Heart right ventricle (tissue), 16 donors: Measurements from ENCODE around the gene FCHO2. TPM values are rescaled to one million over a fixed set of nuclear protein-coding genes. Genes with fewer than 3 reads are reported as not detected.
"Not testable (repeated sequence)": the region's sequence is repeated elsewhere in the genome, so short reads cannot be mapped to it uniquely, and the experiment has no call there.

ENCODE experiments used
- ATAC-seq, 8 donors: fragments of 200-7000 bp; cut with Tn5 transposase; one replicate each; pipeline ENCODE4 v1.9.1; 2020; ENCODE audit warnings: mild to moderate bottlenecking in 8 of 8, moderate library complexity in 8 of 8, moderate number of reproducible peaks in 1 of 8
- DNase-seq, 2 donors: peaks; one replicate each; pipeline ENCODE4 v3.0.0-alpha.2; 2020
- H3K27ac ChIP-seq, 10 donors: fragments of 200-600 bp; sonication (generic) in 2 of 10; one replicate each; pipeline versions ENCODE4 v1.5.0 to v1.8.0; 2020 to 2022; ENCODE audit warnings: mild to moderate bottlenecking in 3 of 10
- H3K27me3 ChIP-seq, 7 donors: fragments of 200-600 bp; one replicate each; pipeline ENCODE4 v1.8.0; 2021 to 2022; ENCODE audit warnings: mild to moderate bottlenecking in 2 of 7
- H3K36me3 ChIP-seq, 9 donors: fragments of 200-600 bp; sonication (generic) in 1 of 9; one replicate each; pipeline versions ENCODE4 v1.5.0 to v1.8.0; 2020 to 2022; ENCODE audit warnings: mild to moderate bottlenecking in 2 of 9
- H3K4me1 ChIP-seq, 9 donors: fragments of 200-600 bp; sonication (generic) in 1 of 9; one replicate each; pipeline versions ENCODE4 v1.5.0 to v1.8.0; 2020 to 2022; ENCODE audit warnings: mild to moderate bottlenecking in 4 of 9
- H3K4me3 ChIP-seq, 10 donors: fragments of 200-600 bp; sonication (generic) in 2 of 10; one replicate each; pipeline versions ENCODE4 v1.5.0 to v1.8.0; 2020 to 2022; ENCODE audit warnings: mild to moderate bottlenecking in 7 of 10, moderate library complexity in 2 of 10
- H3K9me3 ChIP-seq, 11 donors: fragments of 200-600 bp in 10 of 11; sonication (generic) in 2 of 11; one replicate each; pipeline versions ENCODE4 v1.5.0 to v1.8.0; 2013 to 2022; ENCODE audit warnings: mild to moderate bottlenecking in 2 of 11, control low read depth in 1 of 11, moderate library complexity in 1 of 11
- CTCF ChIP-seq, 9 donors: fragments of 200-600 bp; sonication (generic) in 2 of 9; IDR thresholded peaks; one replicate each; pipeline versions ENCODE4 v1.5.0 to v1.8.0; 2021 to 2022; ENCODE audit warnings: antibody characterized with exemption in 9 of 9, mild to moderate bottlenecking in 5 of 9, moderate library complexity in 1 of 9
- WGBS, 2 donors: extraction: QIAGEN DNeasy Blood & Tissue Kit; methylation state at CpG; one replicate each; pipeline ENCODE4 v1.1.7; 2013; ENCODE audit warnings: inconsistent platforms in 1 of 2; 5-methylcytosine and 5-hydroxymethylcytosine counted together
- intact Hi-C, 10 donors: fragments of 100-400 bp; cut with DNase I; formaldehyde crosslinking; loops; one replicate each; pipeline versions ENCODE4 v1.11.1 to v1.14.2; 2022
- polyA plus RNA-seq, 2 donors: library from polyadenylated mRNA; stranded (reverse); fragments of 200-250 nt; gene quantifications; one replicate each; pipeline ENCODE4 v1.2.3, GENCODE V29; 2013
- total RNA-seq, 10 donors: library from RNA; stranded (reverse); fragmentation: NEBNext Ultra II Directional in 3 of 10; extraction: Animal tissue kit (Norgen Biotek cat#: 25700) in 3 of 10; gene quantifications; one replicate each; pipeline versions ENCODE4 v1.2.1 to v1.2.4, GENCODE V29; 2021 to 2023
- donor health status: Arrhythmogenic right ventricular cardiomyopathy.
- donor health status: ischemic (EF 13 %, LVEDD 7.1; RV severe dilation, severe dysfunction).
- donor health status: healthy with polysubstance abuse.
- donor health status: DM: no; HTN: yes; CAD: no.
- donor health status: DM: no; HTN: no; CAD: no.
- donor health status: ischemic (EF 25% LVEDD 6.9; RV normal size, moderate dysfunction).
- donor health status: ischemic (EF 25% LVEDD 5.7; RV mildly dilated, moderate dysfunction).
- donor health status: healthy.
- donor health status: DM: yes; HTN: yes; CAD: no.
- donor health status: Ischemic cardiomyopathy.
- donor health status: ischemic (EF 35%, LVEDD 5.7; RV mildly dilated, moderate dysfunction).
- donor health status: nonischemic (EF 11% LVEDD 7.7; RV severe dilation, severe dysfunction).
- donor health status: DM: yes; HTN: yes; CAD: no.
- donor health status: PGD.
- donor health status: ischemic (EF 29% LVEDD 5.4; RV normal size, mild dysfunction).
- donor health status: nonischemic (EF 23%, LVEDD 6.1; RV moderate dilation, normal function).

The FCHO2 gene
- total and polyA plus RNA-seq, 12 donors, result 4.1 to 26.6 (median 20.2) TPM

DNA sequence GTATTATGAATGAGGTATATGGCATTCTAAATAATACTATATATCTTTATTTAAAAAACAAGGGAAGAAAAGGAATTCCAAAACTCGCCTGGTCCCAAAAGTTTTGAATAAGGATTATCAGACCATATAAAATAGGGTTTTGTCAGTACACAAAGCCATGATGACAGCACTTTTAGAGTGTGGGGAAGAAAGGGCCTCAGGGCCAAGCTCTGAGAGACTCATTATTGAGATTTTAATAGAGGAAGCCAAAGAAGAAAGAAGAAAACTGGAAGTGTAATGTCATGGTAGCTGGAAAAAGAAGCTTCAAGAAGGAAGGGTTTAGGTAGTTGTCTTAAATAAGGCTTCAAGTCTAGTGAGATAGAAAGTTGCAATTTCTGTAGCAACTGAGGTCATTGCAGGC lies 53.0 kb downstream of the FCHO2 start:
- TF ChIP-seq CTCF (IDR thresholded peaks at IDR 0.05), result no peak
- Histone ChIP-seq H3K9me3 (no peaks in the 10 kb centered on the region), H3K27me3 (no peaks in the 10 kb centered on the region), H3K4me3 (no peak overlapping the region), H3K4me1 (no peaks in the 10 kb centered on the region), H3K27ac (no peak overlapping the region), H3K36me3 (peaks cover 0 to 68% (median 0%) of the 10 kb centered on the region in 9 donors)
- WGBS, 2 donors, result 96 to 97% methylated on average over 1 of the region's 1 CpG
- intact Hi-C loops, result no loop called here
- ATAC-seq (no peak), DNase-seq (no peak)

- 98 to 99% methylated on average over 9 of the region's 9 CpGs for WGBS, 2 donors
- not testable (repeated sequence) for ATAC-seq, H3K27me3 ChIP-seq
Measured at GRCh38 chr5:73011612-73012011, 55.8 kb downstream of the FCHO2 start.

GRCh38 chr5:73018892-73019291 lies 63.1 kb downstream of the FCHO2 start:
- ATAC-seq, result no peak
- intact Hi-C loops, result no loop called here

More at GRCh38 chr5:73011612-73012011, 55.8 kb downstream of the FCHO2 start:
- H3K4me1 ChIP-seq, intact Hi-C loops, H3K4me3 ChIP-seq, H3K9me3 ChIP-seq, H3K27ac ChIP-seq, DNase-seq: not testable (repeated sequence)
- H3K36me3 ChIP-seq, result peaks cover 0 to 65% (median 0%) of the 10 kb centered on the region in 9 donors

DNA sequence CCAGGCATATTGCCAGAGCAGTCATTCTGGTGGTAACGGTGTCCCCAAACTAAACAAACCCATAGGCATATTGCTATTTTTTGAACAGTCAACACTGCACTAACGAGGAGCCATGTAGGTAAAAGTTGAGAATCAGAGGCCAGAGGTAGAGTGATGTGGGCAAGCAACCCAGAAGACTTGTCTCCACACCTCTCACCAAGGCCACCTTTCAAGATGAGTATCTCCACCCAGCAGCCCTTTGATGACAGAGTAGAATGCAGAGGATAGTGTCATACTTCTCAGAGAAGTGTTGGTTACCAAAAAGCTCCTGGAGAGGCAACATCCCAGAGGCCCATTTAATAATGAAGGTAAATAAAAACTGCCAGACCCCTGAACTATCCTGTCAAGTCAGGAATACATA lies 63.9 kb downstream of the FCHO2 start:
- DNase-seq (no peak), ATAC-seq (no peak)
- TF ChIP-seq CTCF (IDR thresholded peaks at IDR 0.05), result no peak
- Histone ChIP-seq H3K36me3 (peaks cover 0 to 76% (median 7%) of the 10 kb centered on the region in 9 donors), H3K27ac (no peak overlapping the region), H3K9me3 (no peaks in the 10 kb centered on the region), H3K4me3 (no peak overlapping the region), H3K4me1 (no peaks in the 10 kb centered on the region), H3K27me3 (no peaks in the 10 kb centered on the region)
- intact Hi-C loops, result no loop called here
- WGBS, 2 donors, result 88 to 97% methylated on average over 2 of the region's 2 CpGs

More at GRCh38 chr5:73018892-73019291, 63.1 kb downstream of the FCHO2 start:
- H3K9me3 ChIP-seq, result no peaks in the 10 kb centered on the region
- no peak for TF ChIP-seq CTCF (IDR thresholded peaks at IDR 0.05)
- H3K36me3 ChIP-seq, result peaks cover 0 to 78% (median 7%) of the 10 kb centered on the region in 9 donors
- no peak for DNase-seq
- H3K4me3 ChIP-seq, result no peak overlapping the region
- no peaks in the 10 kb centered on the region for H3K27me3 ChIP-seq
- H3K4me1 ChIP-seq, result no peaks in the 10 kb centered on the region
- 98 to 99% methylated on average over 2 of the region's 2 CpGs for WGBS, 2 donors
- H3K27ac ChIP-seq, result no peak overlapping the region

GRCh38 chr5:73022471-73023169 lies 66.8 kb downstream of the FCHO2 start:
- no peak for ATAC-seq
- Histone ChIP-seq H3K4me1 (no peaks in the 10 kb centered on the region), H3K9me3 (no peaks in the 10 kb centered on the region), H3K4me3 (no peak overlapping the region), H3K36me3 (peaks cover 0 to 73% (median 6%) of the 10 kb centered on the region in 9 donors), H3K27me3 (no peaks in the 10 kb centered on the region), H3K27ac (peak overlapping the region in 1 of 10 donors; percentile 5)
- intact Hi-C loops, result no loop called here
- no peak for DNase-seq
- 75 to 80% methylated on average over 4 of the region's 4 CpGs for whole genome bisulfite sequencing, 2 donors
- no peak for TF ChIP-seq CTCF (IDR thresholded peaks at IDR 0.05)

GRCh38 chr5:73024946-73025544 lies 69.2 kb downstream of the FCHO2 start:
- not testable (repeated sequence) for DNase-seq, H3K27ac ChIP-seq, H3K9me3 ChIP-seq, ATAC-seq, H3K27me3 ChIP-seq, H3K4me1 ChIP-seq, H3K4me3 ChIP-seq
- intact Hi-C loops, result loop anchor here in 1 of 10 donors (5.0 kb wide), 1 partner anchor 473 kb away; no protein-coding TSS in a partner anchor
- WGBS, 2 donors, result 98 to 99% methylated on average over 9 of the region's 9 CpGs
- H3K36me3 ChIP-seq, result peaks cover 0 to 65% (median 4%) of the 10 kb centered on the region in 9 donors
